HG02970 (cell line): ENCODE results near the gene TRIM21.
"Not testable (repeated sequence)": the region's sequence is repeated elsewhere in the genome, so short reads cannot be mapped to it uniquely, and the experiment has no call there.

Experiments used
- ATAC-seq: cut with Tn5 transposase; IDR thresholded peaks from one replicate; pipeline ENCODE4 v1.9.1; 2021; ENCODE audit warnings: mild to moderate bottlenecking, moderate library complexity, moderate number of reproducible peaks; ENCODE audit not compliant: unreplicated experiment, low FRiP score

TRIM21 gene

GRCh38 chr11:4393209-4393857, at the start of gene TRIM21:
Gene TRIM21, minus strand, starts transcription at chr11:4393702. Its CDS starts 3,293 bp downstream, at chr11:4390409.
- peak; percentile 100 for ATAC-seq

GRCh38 chr11:4441515-4441914, 48.0 kb upstream of the TRIM21 start:
- ATAC-seq, result no peak

- ATAC-seq, result no peak
These were observed 42.9 kb upstream of the TRIM21 start for GRCh38 chr11:4436411-4436810.

GRCh38 chr11:4433856-4434255, 40.4 kb upstream of the TRIM21 start:
- ATAC-seq, result no peak

- ATAC-seq, result no peak
These were observed 36.5 kb upstream of the TRIM21 start for GRCh38 chr11:4430051-4430450.

- no peak for ATAC-seq
These were observed 24.9 kb upstream of the TRIM21 start for GRCh38 chr11:4418403-4418802.

GRCh38 chr11:4416816-4417215, 23.3 kb upstream of the TRIM21 start:
- no peak for ATAC-seq

GRCh38 chr11:4416306-4416705, 22.8 kb upstream of the TRIM21 start:
- no peak for ATAC-seq

- not testable (repeated sequence) for ATAC-seq
These were observed 12.7 kb upstream of the TRIM21 start for GRCh38 chr11:4406206-4406605.

- ATAC-seq, result peak; percentile 18
These were observed 339 bp upstream of the TRIM21 start for GRCh38 chr11:4393858-4394223.

GRCh38 chr11:4388221-4388620, 5.3 kb downstream of the TRIM21 start:
- no peak for ATAC-seq

GRCh38 chr11:4385978-4386740, 7.3 kb downstream of the TRIM21 start:
- ATAC-seq, result no peak

- ATAC-seq, result no peak
These were observed 11.6 kb downstream of the TRIM21 start for GRCh38 chr11:4381901-4382300.

- no peak for ATAC-seq
These were observed 17.9 kb downstream of the TRIM21 start for GRCh38 chr11:4375431-4376140.

GRCh38 chr11:4370166-4370565, 23.3 kb downstream of the TRIM21 start:
- ATAC-seq, result no peak

GRCh38 chr11:4368286-4368685, 25.2 kb downstream of the TRIM21 start, which contains the start of gene OR52B4:
Gene OR52B4, minus strand, starts transcription at chr11:4368386. Its CDS starts 91 bp downstream, at chr11:4368295.
- ATAC-seq, result no peak

GRCh38 chr11:4348142-4348541, 45.4 kb downstream of the TRIM21 start:
- not testable (repeated sequence) for ATAC-seq

GRCh38 chr11:4345366-4345765, 48.1 kb downstream of the TRIM21 start:
- not testable (repeated sequence) for ATAC-seq
